Measurements from ENCODE around the gene NAB2.
"Not testable (repeated sequence)": the region's sequence is repeated elsewhere in the genome, so short reads cannot be mapped to it uniquely, and the experiment has no call there.

NAB2 gene

GRCh38 chr12:57116580-57117281 lies 27.8 kb downstream of the NAB2 start:
- no peak for DNase-seq

- DNase-seq = no peak
Measured at GRCh38 chr12:57118711-57119271, 29.9 kb downstream of the NAB2 start.

DNA sequence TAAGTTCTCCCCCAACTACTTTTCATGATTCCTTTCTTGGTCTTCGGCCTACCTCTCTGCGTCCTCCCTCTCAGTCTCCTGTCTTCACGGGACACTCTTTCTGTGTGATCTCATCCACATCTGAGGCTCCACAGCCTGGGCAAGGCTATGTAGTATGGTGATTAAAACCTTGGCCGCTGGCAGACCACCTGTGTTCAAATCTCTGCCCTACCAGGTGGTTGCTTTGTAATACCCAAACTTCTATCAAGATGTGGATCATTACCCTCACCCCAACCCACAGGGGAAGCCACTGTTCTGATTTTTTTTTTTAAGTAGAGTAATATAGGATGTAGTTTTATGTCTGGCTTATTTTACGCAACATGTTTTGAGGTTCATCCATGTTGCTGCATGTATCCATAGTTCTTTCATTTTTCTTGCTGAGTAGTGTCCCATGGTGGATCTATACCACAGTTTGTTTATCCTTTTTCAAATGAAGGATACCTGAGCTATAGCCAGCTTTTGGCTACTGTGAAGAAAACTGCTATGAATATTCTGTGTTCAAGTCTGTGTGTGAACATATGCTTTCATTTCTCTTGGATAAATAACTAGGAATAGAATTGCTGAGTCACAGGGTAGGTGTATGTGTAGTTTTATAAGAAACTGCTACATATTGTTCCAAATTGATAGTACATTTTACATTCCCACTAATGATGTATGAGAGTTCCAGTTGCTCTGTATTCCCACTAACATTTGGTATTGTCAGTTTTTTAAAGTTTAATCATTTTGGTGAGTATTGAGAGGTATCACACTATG lies 30.6 kb downstream of the NAB2 start:
- no peak for DNase-seq

- not testable (repeated sequence) for DNase-seq
Measured at GRCh38 chr12:57120718-57121117, 31.8 kb downstream of the NAB2 start.

GRCh38 chr12:57123813-57124212 lies 34.9 kb downstream of the NAB2 start:
- DNase-seq = no peak

DNA sequence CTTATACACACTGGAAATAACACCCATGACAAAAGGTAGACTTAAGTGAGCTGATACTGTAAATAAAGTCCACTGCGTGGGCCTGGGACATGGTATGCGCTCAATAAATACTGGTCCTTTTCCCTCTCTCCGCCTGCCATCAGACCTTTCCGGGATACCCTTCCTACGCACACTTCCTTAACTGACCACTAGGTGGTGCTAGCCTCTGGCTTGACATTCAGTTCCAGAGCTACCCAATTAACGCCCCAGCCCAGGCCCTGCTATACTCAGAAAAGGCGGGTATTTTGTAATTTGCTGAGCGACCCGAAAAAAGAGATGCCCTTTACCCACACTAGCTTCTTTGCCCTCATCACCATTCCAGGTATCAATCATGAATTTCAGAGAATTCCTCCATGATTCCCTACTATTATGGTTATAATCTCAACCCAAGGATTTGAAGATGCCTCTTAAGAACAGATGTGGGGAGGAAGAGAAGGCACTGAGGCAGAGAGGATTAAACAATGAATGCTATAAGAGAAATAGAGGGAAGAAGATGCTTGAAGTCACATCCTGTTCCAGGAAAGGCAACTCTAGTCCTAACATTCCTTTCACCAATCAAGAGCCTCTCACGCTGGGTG lies 35.5 kb downstream of the NAB2 start:
- peak; percentile 36 for DNase-seq

DNA sequence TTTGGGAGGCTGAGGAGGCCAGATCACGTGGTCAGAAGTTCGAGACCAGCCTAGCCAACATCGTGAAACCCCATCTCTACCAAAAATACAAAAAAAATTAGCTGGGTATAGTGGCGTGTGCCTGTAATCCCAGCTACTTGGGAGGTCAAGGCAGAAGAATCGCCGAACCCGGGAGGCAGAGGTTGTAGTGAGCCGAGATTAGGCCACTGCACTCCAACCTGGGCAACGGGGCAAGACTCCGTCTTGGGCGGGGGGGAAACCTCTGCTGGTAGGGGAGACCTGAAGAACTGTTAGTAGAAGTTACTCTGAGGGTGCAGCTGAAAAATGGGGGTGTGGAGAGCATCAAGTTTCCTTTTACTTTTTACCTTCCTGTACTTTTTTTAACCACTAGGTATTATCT lies 37.1 kb downstream of the NAB2 start:
- DNase-seq = no peak

- no peak for DNase-seq
Measured at GRCh38 chr12:57126561-57126960, 37.6 kb downstream of the NAB2 start.

DNA sequence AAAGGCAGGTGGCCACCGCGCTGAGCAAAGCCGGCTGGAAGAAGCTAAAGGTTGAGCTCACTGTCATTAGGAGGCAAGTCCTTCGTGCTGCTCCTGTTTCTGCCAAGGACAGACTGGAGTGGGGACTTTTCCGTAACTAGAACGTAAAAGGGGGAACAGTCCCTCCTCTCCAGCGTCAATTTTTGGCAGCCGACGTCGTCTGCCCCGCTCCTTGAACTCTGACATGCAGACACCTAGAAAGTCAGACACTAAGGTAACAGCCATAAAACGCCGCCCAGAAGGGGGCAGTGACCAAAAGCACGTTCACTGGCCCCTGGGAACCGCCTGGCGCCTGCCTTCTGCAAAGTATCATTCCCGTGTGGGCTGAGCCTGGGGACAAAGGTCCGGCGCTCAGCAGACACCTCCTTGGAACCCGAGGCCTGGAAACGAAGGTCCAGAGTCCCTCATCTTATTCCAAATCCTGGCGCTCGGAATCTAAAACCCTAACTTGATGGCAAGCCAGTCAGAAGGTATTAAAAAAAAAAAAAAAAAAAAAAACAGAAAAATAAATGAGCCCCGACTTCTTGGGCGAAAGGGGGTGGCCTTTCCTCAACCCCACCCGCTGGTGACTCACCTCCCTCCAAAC lies 38.3 kb downstream of the NAB2 start:
- no peak for DNase-seq

- DNase-seq = peak; percentile 19
Measured at GRCh38 chr12:57127726-57128518, 39.0 kb downstream of the NAB2 start, which contains the start of gene LRP1. Gene LRP1 (plus strand): TSS chr12:57128483. CDS start chr12:57128965, 482 bp downstream.

- DNase-seq = no peak
Measured at GRCh38 chr12:57128519-57129247, 39.8 kb downstream of the NAB2 start.

DNA sequence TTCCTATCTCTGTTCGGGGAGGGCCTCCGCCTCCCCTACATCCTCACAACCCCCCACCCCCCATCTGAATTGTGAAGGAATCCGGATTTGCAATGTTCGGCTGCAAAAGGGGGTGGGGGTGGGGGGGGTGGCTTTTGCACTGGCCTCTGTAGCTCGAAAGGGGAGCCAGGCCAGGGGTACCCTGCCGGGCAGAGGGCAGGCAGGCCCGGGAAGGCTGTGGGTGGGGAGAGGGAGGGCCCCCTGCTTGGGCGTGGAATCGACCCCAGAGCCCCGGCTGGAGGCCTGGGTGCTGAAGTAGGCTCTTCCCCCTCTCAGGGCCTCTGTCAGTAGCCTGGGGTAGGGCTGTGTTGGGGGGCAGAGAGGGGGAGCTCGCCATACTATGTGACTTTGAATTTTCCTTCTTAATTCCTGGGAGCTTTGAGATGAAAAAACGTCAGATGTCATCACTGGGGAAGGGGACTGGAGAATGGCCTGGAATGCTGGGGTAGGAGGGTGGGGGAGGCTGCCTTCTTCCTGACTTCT lies 40.5 kb downstream of the NAB2 start:
- DNase-seq = no peak

DNA sequence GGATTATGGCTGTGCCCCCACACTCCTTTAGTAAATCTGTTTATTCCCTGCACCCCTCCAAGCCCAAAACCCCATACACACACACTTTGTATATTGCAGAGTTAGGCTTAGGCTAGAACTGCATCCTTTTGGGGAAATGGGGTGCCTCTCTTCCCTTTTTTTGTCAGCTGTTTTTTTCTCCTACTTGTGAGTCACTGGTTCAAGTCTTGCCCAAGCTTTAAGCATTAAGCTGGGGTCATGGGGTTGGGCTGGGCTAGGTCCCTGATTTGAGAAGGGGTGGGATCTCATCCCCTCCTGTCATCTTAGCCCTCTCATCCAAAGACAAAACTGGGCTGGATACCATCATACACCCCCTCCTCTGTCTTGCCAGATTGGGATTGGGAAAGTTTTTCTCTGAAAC lies 41.0 kb downstream of the NAB2 start:
- DNase-seq = no peak

- no peak for DNase-seq
Measured at GRCh38 chr12:57130941-57131340, 42.0 kb downstream of the NAB2 start.

GRCh38 chr12:57131896-57132744 lies 43.2 kb downstream of the NAB2 start:
- DNase-seq = no peak

- DNase-seq = no peak
Measured at GRCh38 chr12:57133013-57133569, 44.2 kb downstream of the NAB2 start.

GRCh38 chr12:57133916-57134315 lies 45.0 kb downstream of the NAB2 start:
- DNase-seq = no peak

GRCh38 chr12:57134949-57135348 lies 46.0 kb downstream of the NAB2 start:
- DNase-seq = no peak

DNA sequence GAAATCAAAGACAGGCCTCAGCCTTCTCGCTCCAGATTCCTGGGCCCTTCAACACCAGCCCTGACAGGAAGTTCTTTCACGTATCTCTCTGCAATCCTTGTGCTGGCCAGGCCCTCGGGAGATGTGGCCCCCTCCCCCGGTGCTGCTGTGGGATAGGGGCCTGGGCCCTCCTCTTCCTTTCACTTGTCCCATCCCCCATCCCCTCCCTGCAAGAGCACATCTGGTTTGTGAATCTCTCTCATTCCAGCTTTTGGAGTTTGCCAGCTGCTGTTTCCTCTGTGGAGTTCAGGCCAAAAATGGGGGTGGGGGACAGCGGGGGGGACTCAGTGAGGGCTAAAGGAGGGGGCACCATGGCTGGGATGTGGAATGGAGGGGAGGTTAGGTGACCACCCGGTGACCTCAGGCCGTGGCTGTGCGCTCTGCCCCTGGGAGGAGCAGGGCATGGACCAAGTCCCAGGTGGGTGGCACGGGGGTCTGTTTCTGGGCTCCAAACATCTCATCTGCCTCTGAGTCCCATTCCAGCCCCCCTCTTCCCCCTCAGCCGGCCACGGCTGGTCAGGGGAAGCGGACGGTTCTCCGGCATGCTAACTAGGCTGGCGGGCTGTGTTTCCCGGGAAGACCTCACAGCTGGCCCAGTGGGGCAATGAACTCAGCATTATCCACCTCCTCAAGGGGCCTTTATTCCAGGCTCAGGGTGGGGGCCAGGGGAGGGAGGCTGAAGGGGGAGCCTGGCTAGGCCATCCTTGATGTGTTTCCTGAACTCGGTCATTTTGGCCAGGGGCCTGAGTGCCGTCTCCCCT lies 46.8 kb downstream of the NAB2 start:
- DNase-seq = no peak
